LNCAP (cell line): ENCODE data around the gene USH1C.

ENCODE experiments used
- TF ChIP-seq, protein P1 (sequence below): fragments of 450-650 bp; IDR thresholded peaks from 2 replicates; pipeline ENCODE4 v1.5.1; 2017; ENCODE audit warnings: mild to moderate bottlenecking

USH1C gene

DNA sequence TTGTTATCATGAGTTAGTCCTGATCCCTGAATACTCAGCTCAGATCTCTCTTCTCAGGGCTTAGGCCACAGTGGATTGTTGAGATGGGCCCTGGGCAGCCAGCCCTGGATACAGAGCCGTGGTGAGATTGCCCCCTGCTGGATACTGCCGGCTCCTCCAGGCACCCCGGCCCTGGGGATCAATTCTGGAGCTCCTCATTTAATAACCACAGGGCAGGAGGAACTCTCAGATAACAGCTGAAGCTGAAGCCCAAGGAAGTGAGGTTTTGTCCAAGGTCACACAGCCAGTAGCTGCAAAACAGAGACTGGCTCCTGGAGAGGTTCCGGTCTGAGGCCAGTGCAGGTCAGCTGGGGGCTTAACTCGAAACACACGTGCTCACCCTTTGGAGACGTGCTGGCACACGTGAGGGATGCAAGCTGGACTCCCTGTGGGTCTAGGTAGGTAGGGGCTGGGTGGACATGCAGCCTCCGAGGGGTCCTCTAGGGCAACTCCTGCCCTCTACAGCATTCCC is 16.0 kb downstream of the USH1C start:
- TF ChIP-seq, protein P1, sequence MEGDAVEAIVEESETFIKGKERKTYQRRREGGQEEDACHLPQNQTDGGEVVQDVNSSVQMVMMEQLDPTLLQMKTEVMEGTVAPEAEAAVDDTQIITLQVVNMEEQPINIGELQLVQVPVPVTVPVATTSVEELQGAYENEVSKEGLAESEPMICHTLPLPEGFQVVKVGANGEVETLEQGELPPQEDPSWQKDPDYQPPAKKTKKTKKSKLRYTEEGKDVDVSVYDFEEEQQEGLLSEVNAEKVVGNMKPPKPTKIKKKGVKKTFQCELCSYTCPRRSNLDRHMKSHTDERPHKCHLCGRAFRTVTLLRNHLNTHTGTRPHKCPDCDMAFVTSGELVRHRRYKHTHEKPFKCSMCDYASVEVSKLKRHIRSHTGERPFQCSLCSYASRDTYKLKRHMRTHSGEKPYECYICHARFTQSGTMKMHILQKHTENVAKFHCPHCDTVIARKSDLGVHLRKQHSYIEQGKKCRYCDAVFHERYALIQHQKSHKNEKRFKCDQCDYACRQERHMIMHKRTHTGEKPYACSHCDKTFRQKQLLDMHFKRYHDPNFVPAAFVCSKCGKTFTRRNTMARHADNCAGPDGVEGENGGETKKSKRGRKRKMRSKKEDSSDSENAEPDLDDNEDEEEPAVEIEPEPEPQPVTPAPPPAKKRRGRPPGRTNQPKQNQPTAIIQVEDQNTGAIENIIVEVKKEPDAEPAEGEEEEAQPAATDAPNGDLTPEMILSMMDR = peak; percentile 96

- TF ChIP-seq, protein P1 = no peak
Measured at GRCh38 chr11:17527628-17527995, 16.6 kb downstream of the USH1C start.

DNA sequence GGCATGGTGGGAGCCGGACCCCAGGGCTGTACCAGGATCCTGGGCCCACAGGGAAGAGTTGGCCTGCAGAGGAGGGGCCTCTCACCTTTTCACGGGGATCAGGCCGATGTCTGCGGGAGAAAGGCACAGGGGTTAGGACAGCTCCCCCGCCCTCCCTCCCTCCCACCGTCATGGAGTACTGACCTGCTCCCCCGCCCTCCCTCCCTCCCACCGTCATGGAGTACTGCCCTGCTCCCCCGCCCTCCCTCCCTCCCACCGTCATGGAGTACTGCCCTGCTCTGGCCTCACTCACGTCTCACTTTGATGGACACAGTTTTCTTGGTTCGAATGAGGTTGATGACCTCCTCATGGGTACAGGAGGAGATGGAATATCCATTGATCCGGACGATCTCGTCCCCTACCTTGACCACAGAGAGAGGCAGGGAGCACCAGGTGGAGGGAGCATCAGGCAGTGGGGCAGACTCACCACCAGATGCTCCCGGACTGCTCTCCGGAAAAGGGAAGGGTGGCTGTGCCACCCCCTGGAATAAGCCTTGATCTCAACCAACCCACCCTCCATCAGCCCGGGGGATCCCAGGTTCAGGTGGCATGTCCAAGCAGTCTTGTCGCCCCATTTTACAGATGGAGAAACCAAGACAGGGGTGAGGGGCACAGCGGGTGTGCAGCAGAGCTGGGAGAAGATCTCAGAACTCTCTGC is 17.1 kb downstream of the USH1C start:
- TF ChIP-seq, protein P1 = no peak

DNA sequence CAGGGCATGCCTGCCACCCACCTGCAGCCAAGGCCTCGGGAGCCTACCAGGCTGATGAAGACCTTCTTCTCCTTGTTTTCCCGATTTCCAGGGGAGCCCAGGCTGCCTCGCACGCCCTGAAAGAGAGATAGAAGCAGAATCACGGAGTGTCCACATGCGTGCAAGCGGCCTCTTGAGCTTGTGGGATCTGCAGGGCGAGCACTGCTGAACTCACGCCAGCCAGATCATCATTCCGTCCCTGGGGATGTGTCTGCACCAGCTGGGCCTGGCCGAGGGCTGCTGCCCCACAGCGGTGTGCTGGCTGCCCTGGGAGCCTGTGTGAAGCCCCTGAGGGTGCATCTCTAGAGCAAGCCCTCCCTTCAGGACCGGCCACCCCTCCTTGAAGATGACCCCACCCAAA is 17.9 kb downstream of the USH1C start:
- TF ChIP-seq, protein P1 = no peak

GRCh38 chr11:17525570-17525969 is 18.6 kb downstream of the USH1C start:
- TF ChIP-seq, protein P1 = no peak

DNA sequence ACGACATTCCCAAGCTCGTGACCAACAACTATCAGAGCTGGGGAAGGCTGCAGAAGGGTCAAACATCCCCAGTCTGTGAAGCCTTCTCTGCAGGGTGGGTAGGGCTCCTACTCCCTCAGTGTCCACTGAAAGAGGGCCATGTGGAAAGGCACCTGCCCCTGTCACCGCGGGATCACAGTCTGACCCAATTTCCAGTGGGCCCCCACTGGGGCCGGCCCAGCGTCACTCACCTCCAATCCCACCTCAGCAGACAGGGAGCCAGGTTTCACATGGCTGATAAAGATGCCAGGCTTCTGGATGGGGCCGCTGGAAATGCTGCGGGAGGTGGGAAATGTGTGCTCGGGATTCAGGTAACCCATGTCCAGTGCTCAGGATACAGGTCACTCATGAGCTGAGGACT is 20.0 kb downstream of the USH1C start:
- TF ChIP-seq, protein P1 = no peak

DNA sequence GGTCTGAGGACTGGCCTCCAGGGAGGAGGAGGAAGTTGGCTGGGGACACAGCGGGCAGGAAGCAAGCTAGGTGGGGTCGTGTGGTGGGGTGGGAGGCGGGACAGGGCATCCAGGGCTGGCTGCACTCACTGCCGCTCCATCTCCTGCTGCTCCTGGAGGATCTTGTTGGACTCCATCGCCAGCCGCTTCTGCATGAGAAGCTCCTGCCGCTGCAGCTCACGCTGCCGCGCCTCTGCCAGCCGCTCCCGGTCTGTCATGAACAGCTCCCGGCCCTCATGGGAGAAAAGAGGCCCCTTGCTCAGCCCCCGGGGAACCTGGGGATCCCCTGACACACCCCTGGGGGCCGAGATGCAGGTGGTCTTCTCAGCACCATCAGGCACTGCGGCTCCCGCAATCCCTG is 21.6 kb downstream of the USH1C start:
- TF ChIP-seq, protein P1 = no peak
